Measurements from ENCODE around the gene LDB1. TPM values are rescaled to one million over a fixed set of nuclear protein-coding genes. Genes with fewer than 3 reads are reported as not detected.

LDB1 gene
- total and polyA plus RNA-seq, 2 of the 13 experiments (the other 11 are each of a cell fraction or from before 2014, with no cell fraction given): 17.2 to 45.5 TPM

- TF ChIP-seq ZNF275 (CRISPR knock-in tag; IDR thresholded peaks at IDR 0.05; ENCODE audit: borderline replicate concordance): no peak
- TF ChIP-seq KDM2A (CRISPR knock-in tag; IDR thresholded peaks at IDR 0.05; ENCODE audit: borderline replicate concordance, low read depth): peak; percentile 39; the same call in 1 of the 2 replicates
- peak; percentile 52 for TF ChIP-seq SAP130 (CRISPR knock-in tag; IDR thresholded peaks at IDR 0.05; ENCODE audit: low read depth)
- TF ChIP-seq ZNF746 (CRISPR knock-in tag; IDR thresholded peaks at IDR 0.05): 0 out of 2 replicates have a peak, but pooled peaks have one; percentile 38
- no peak for TF ChIP-seq NKX3-1 (CRISPR knock-in tag; IDR thresholded peaks at IDR 0.05)
- no peak; the same call in 1 of the 2 replicates for TF ChIP-seq KDM5B (CRISPR knock-in tag; IDR thresholded peaks at IDR 0.05; ENCODE audit: borderline replicate concordance)
- TF ChIP-seq SYNCRIP (IDR thresholded peaks at IDR 0.05; ENCODE audit: insufficient read depth, low read depth, low read length): no peak
- no peak for TF ChIP-seq ZKSCAN1 (IDR thresholded peaks at IDR 0.05; ENCODE audit: low read length)
- no peak for TF ChIP-seq SMYD3 (CRISPR knock-in tag; IDR thresholded peaks at IDR 0.05)
- no peak for TF ChIP-seq SMAD1 (CRISPR knock-in tag; IDR thresholded peaks at IDR 0.05; ENCODE audit: borderline replicate concordance, low read depth)
- no peak for TF ChIP-seq KAT8 (CRISPR knock-in tag; IDR thresholded peaks at IDR 0.05)
- no peak for TF ChIP-seq TIGD3 (CRISPR knock-in tag; IDR thresholded peaks at IDR 0.05; ENCODE audit: borderline replicate concordance)
- no peak for TF ChIP-seq HMG20B (CRISPR knock-in tag; conservative IDR thresholded peaks at IDR 0.05)
- no peak for TF ChIP-seq ZNF543 (CRISPR knock-in tag; IDR thresholded peaks at IDR 0.05)
- no peak for TF ChIP-seq STAG1 (CRISPR knock-in tag; IDR thresholded peaks at IDR 0.05)
- no peak for TF ChIP-seq ZNF660 (CRISPR knock-in tag; IDR thresholded peaks at IDR 0.05; ENCODE audit: borderline replicate concordance, low read depth)
- no peak for TF ChIP-seq ZBTB3 (CRISPR knock-in tag; IDR thresholded peaks at IDR 0.05; ENCODE audit: borderline replicate concordance, low read depth)
- TF ChIP-seq RNF219 (CRISPR knock-in tag; IDR thresholded peaks at IDR 0.05): no peak
- TF ChIP-seq CEBPZ (IDR thresholded peaks at IDR 0.05; ENCODE audit: low read length): no peak
- TF ChIP-seq SUZ12 (IDR thresholded peaks at IDR 0.05; ENCODE audit: low read depth, low read length): no peak
Measured at GRCh38 chr10:102117391-102118159, 2.6 kb downstream of the LDB1 start (continued).
